ENCODE data around the gene SRSF10. TPM values are rescaled to one million over a fixed set of nuclear protein-coding genes. Genes with fewer than 3 reads are reported as not detected.

Gene SRSF10
- total and polyA plus RNA-seq, 7 donors = 42.6 to 105 (median 80.6) TPM

- Histone ChIP-seq H3K4me1 (peaks cover 0 to 14% (median 12%) of the 10 kb centered on the region in 4 donors), H3K4me3 (peak overlapping the region in 1 of 4 donors; percentile 22), H3K9me3 (no peaks in the 10 kb centered on the region), H3K36me3 (no peaks in the 10 kb centered on the region), H3K27me3 (no peaks in the 10 kb centered on the region), H3K27ac (peak overlapping the region; percentile 58 to 80 (median 68))
- no peak for DNase-seq
- peak in 1 of 4 donors; percentile 14 for TF ChIP-seq EP300 (IDR thresholded peaks at IDR 0.05)
- TF ChIP-seq POLR2AphosphoS5 (IDR thresholded peaks at IDR 0.05) = no peak
- TF ChIP-seq POLR2A (IDR thresholded peaks at IDR 0.05) = no peak
- WGBS, 2 donors = 66 to 76% methylated on average over 11 of the region's 11 CpGs
- intact Hi-C loops (cut with DNase I) = no loop called here
These were observed 49.2 kb downstream of the SRSF10 start for GRCh38 chr1:23930861-23931490.

- H3K9me3 ChIP-seq = no peaks in the 10 kb centered on the region
- H3K27me3 ChIP-seq = no peaks in the 10 kb centered on the region
- TF ChIP-seq POLR2A (IDR thresholded peaks at IDR 0.05) = no peak
- 87 to 90% methylated on average over 5 of the region's 5 CpGs for WGBS, 2 donors
- peak overlapping the region in 3 of 4 donors; percentile 65 to 80 (median 72) for H3K27ac ChIP-seq
- intact Hi-C loops (cut with DNase I) = no loop called here
- no peak overlapping the region for H3K4me3 ChIP-seq
- no peaks in the 10 kb centered on the region for H3K36me3 ChIP-seq
- peaks cover 0 to 14% (median 12%) of the 10 kb centered on the region in 4 donors for H3K4me1 ChIP-seq
- DNase-seq = no peak
These were observed 49.9 kb downstream of the SRSF10 start for GRCh38 chr1:23930270-23930669.

GRCh38 chr1:23928789-23929188 is 51.3 kb downstream of the SRSF10 start:
- no peak for DNase-seq

GRCh38 chr1:23927097-23927496 is 53.0 kb downstream of the SRSF10 start:
- no peaks in the 10 kb centered on the region for H3K27me3 ChIP-seq
- no peaks in the 10 kb centered on the region for H3K9me3 ChIP-seq
- no peak overlapping the region for H3K4me3 ChIP-seq
- intact Hi-C loops (cut with DNase I) = no loop called here
- H3K4me1 ChIP-seq = peaks cover 0 to 14% (median 12%) of the 10 kb centered on the region in 4 donors
- no peak overlapping the region for H3K27ac ChIP-seq
- TF ChIP-seq POLR2AphosphoS5 (IDR thresholded peaks at IDR 0.05) (no peak), CTCF (IDR thresholded peaks at IDR 0.05) (no peak), EP300 (IDR thresholded peaks at IDR 0.05) (no peak), POLR2A (IDR thresholded peaks at IDR 0.05) (no peak)
- no peaks in the 10 kb centered on the region for H3K36me3 ChIP-seq
- DNase-seq = no peak
- 78 to 89% methylated on average over 1 of the region's 1 CpG for WGBS, 2 donors

More at GRCh38 chr1:23928789-23929188, 51.3 kb downstream of the SRSF10 start:
- H3K4me1 ChIP-seq = peaks cover 0 to 14% (median 12%) of the 10 kb centered on the region in 4 donors
- H3K4me3 ChIP-seq = no peak overlapping the region
- H3K36me3 ChIP-seq = no peaks in the 10 kb centered on the region
- TF ChIP-seq POLR2AphosphoS5 (IDR thresholded peaks at IDR 0.05) = no peak
- TF ChIP-seq POLR2A (IDR thresholded peaks at IDR 0.05) = no peak
- no peak for TF ChIP-seq CTCF (IDR thresholded peaks at IDR 0.05)
- TF ChIP-seq EP300 (IDR thresholded peaks at IDR 0.05) = no peak
- intact Hi-C loops (cut with DNase I) = no loop called here
- H3K27me3 ChIP-seq = no peaks in the 10 kb centered on the region
- no peak overlapping the region for H3K27ac ChIP-seq
- H3K9me3 ChIP-seq = no peaks in the 10 kb centered on the region
- WGBS, 2 donors = 89 to 91% methylated on average over 4 of the region's 4 CpGs

GRCh38 chr1:23925279-23925678 is 54.8 kb downstream of the SRSF10 start:
- H3K27ac ChIP-seq = no peak overlapping the region
- WGBS, 2 donors = 87 to 89% methylated on average over 3 of the region's 3 CpGs
- TF ChIP-seq POLR2AphosphoS5 (IDR thresholded peaks at IDR 0.05) (no peak), EP300 (IDR thresholded peaks at IDR 0.05) (no peak), CTCF (IDR thresholded peaks at IDR 0.05) (no peak), POLR2A (IDR thresholded peaks at IDR 0.05) (no peak)
- intact Hi-C loops (cut with DNase I) = no loop called here
- H3K4me1 ChIP-seq = peaks cover 0 to 11% (median 9%) of the 10 kb centered on the region in 4 donors
- no peaks in the 10 kb centered on the region for H3K36me3 ChIP-seq
- DNase-seq = no peak
- H3K27me3 ChIP-seq = no peaks in the 10 kb centered on the region
- no peak overlapping the region for H3K4me3 ChIP-seq
- no peaks in the 10 kb centered on the region for H3K9me3 ChIP-seq
